ENCODE measurements around the gene ACAD9. TPM values are rescaled to one million over a fixed set of nuclear protein-coding genes. Genes with fewer than 3 reads are reported as not detected.

Gene ACAD9
- total RNA-seq, 1 donor from 2014 or later = 60.6 TPM

- Mint-ChIP-seq H3K27me3 (ENCODE audit: low read depth) (peaks cover 6% of the 10 kb centered on the region), H3K9me3 (peaks cover 17% of the 10 kb centered on the region), H3K4me1 (no peaks in the 10 kb centered on the region), H3K27ac (ENCODE audit: unreplicated experiment) (no peak overlapping the region), H3K4me3 (no peak overlapping the region), H3K36me3 (ENCODE audit: low read depth) (peaks cover 28% of the 10 kb centered on the region)
- TF ChIP-seq CTCF (conservative IDR thresholded peaks at IDR 0.05) = no peak
- no peak for DNase-seq (ENCODE audit: low read depth, low spot score)
Observed at GRCh38 chr3:128929364-128929763, 49.9 kb downstream of the ACAD9 start.

GRCh38 chr3:128931046-128931445, 51.6 kb downstream of the ACAD9 start:
- Mint-ChIP-seq H3K9me3 (peaks cover 12% of the 10 kb centered on the region), H3K36me3 (ENCODE audit: low read depth) (peaks cover 15% of the 10 kb centered on the region), H3K27ac (ENCODE audit: unreplicated experiment) (no peak overlapping the region), H3K27me3 (ENCODE audit: low read depth) (peaks cover 3% of the 10 kb centered on the region), H3K4me3 (no peak overlapping the region), H3K4me1 (no peaks in the 10 kb centered on the region)
- DNase-seq (ENCODE audit: low read depth, low spot score) = no peak
- no peak for TF ChIP-seq CTCF (conservative IDR thresholded peaks at IDR 0.05)

- TF ChIP-seq CTCF (conservative IDR thresholded peaks at IDR 0.05) = no peak
- DNase-seq (ENCODE audit: low read depth, low spot score) = no peak
- Mint-ChIP-seq H3K9me3 (peaks cover 6% of the 10 kb centered on the region), H3K4me3 (no peak overlapping the region), H3K4me1 (no peaks in the 10 kb centered on the region), H3K27ac (ENCODE audit: unreplicated experiment) (no peak overlapping the region), H3K27me3 (ENCODE audit: low read depth) (peaks cover 3% of the 10 kb centered on the region), H3K36me3 (ENCODE audit: low read depth) (peaks cover 7% of the 10 kb centered on the region)
Observed at GRCh38 chr3:128932516-128933212, 53.2 kb downstream of the ACAD9 start.

GRCh38 chr3:128933213-128933921, 53.9 kb downstream of the ACAD9 start:
- H3K27ac Mint-ChIP-seq (ENCODE audit: unreplicated experiment) = no peak overlapping the region
- TF ChIP-seq CTCF (conservative IDR thresholded peaks at IDR 0.05) = no peak
- H3K9me3 Mint-ChIP-seq = peaks cover 4% of the 10 kb centered on the region
- peaks cover 3% of the 10 kb centered on the region for H3K27me3 Mint-ChIP-seq (ENCODE audit: low read depth)
- H3K4me3 Mint-ChIP-seq = no peak overlapping the region
- DNase-seq (ENCODE audit: low read depth, low spot score) = no peak
- H3K36me3 Mint-ChIP-seq (ENCODE audit: low read depth) = peaks cover 4% of the 10 kb centered on the region
- no peaks in the 10 kb centered on the region for H3K4me1 Mint-ChIP-seq

- Mint-ChIP-seq H3K27me3 (ENCODE audit: low read depth) (peaks cover 3% of the 10 kb centered on the region), H3K27ac (ENCODE audit: unreplicated experiment) (no peak overlapping the region), H3K4me1 (no peaks in the 10 kb centered on the region), H3K4me3 (no peak overlapping the region), H3K9me3 (peaks cover 3% of the 10 kb centered on the region), H3K36me3 (ENCODE audit: low read depth) (peaks cover 2% of the 10 kb centered on the region)
- no peak for DNase-seq (ENCODE audit: low read depth, low spot score)
- TF ChIP-seq CTCF (conservative IDR thresholded peaks at IDR 0.05) = no peak
Observed at GRCh38 chr3:128933922-128934253, 54.5 kb downstream of the ACAD9 start.

All from neural crest cell (in vitro differentiated cells).